HL-60 (cell line): ENCODE measurements around the gene SCN4A.

ENCODE experiments used
- DNase-seq, 2 experiments: peaks; one replicate each; pipeline ENCODE4 v3.0.0-alpha.2; 2010 to 2020; ENCODE audit warnings: low read depth in 1 of 2, low spot score in 1 of 2
- H3K27ac ChIP-seq: fragments of 250-450 bp; sonication (Bioruptor Pico); replicated peaks from 2 replicates; pipeline ENCODE4 v1.5.1; 2020; ENCODE audit warnings: mild to moderate bottlenecking, moderate library complexity
- H3K27me3 ChIP-seq: fragments of 250-450 bp; sonication (Bioruptor Pico); 2 replicates; pipeline ENCODE4 v1.5.1; 2021; ENCODE audit warnings: mild to moderate bottlenecking, moderate library complexity; ENCODE audit not compliant: insufficient read depth, poor library complexity, severe bottlenecking
- H3K4me3 ChIP-seq: replicated peaks from 2 replicates; pipeline ENCODE4 v1.5.1; 2011; ENCODE audit warnings: mild to moderate bottlenecking, control low read depth, low read length; ENCODE audit not compliant: insufficient read depth
- GABPA ChIP-seq: IDR thresholded peaks from 2 replicates; pipeline ENCODE4 v1.6.1; 2012; ENCODE audit warnings: low read depth
- POLR2AphosphoS5 ChIP-seq: IDR thresholded peaks from 2 replicates; pipeline ENCODE4 v1.6.1; 2012; ENCODE audit warnings: low read depth
- SPI1 ChIP-seq: IDR thresholded peaks from 2 replicates; pipeline ENCODE4 v1.6.1; 2012; ENCODE audit warnings: low read depth, mild to moderate bottlenecking, borderline replicate concordance
- TF ChIP-seq, protein P1 (sequence below): IDR thresholded peaks from 2 replicates; pipeline ENCODE4 v1.6.1; 2012; ENCODE audit warnings: low read depth; ENCODE audit not compliant: insufficient replicate concordance
- TF ChIP-seq, protein P2 (sequence below): IDR thresholded peaks from one replicate; pipeline ENCODE4 v1.5.1; 2011; ENCODE audit warnings: low read length, control low read depth, inconsistent platforms; ENCODE audit not compliant: insufficient read depth

The SCN4A gene

DNA sequence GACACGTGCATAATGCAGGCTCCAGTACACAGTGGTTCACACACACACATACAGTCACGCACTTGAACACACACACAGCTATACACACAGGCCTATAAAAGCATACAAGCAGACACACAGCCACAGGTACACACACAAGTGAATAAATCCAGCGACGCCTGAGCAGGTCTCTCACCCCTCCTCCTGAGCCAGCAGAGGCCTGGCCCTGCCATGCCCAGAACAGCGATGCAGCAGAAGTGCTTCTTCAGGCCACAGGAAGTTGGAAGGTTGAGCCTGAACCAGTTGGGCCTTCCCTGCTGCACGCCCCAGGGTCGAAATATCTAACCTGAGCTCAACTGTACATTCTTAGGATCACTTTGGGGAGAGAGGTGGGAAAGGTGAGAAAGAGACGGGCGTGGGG, 33.3 kb downstream of the SCN4A start:
- no peak for TF ChIP-seq POLR2AphosphoS5
- TF ChIP-seq, protein P1, sequence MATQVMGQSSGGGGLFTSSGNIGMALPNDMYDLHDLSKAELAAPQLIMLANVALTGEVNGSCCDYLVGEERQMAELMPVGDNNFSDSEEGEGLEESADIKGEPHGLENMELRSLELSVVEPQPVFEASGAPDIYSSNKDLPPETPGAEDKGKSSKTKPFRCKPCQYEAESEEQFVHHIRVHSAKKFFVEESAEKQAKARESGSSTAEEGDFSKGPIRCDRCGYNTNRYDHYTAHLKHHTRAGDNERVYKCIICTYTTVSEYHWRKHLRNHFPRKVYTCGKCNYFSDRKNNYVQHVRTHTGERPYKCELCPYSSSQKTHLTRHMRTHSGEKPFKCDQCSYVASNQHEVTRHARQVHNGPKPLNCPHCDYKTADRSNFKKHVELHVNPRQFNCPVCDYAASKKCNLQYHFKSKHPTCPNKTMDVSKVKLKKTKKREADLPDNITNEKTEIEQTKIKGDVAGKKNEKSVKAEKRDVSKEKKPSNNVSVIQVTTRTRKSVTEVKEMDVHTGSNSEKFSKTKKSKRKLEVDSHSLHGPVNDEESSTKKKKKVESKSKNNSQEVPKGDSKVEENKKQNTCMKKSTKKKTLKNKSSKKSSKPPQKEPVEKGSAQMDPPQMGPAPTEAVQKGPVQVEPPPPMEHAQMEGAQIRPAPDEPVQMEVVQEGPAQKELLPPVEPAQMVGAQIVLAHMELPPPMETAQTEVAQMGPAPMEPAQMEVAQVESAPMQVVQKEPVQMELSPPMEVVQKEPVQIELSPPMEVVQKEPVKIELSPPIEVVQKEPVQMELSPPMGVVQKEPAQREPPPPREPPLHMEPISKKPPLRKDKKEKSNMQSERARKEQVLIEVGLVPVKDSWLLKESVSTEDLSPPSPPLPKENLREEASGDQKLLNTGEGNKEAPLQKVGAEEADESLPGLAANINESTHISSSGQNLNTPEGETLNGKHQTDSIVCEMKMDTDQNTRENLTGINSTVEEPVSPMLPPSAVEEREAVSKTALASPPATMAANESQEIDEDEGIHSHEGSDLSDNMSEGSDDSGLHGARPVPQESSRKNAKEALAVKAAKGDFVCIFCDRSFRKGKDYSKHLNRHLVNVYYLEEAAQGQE: no peak
- no peak for TF ChIP-seq GABPA
- DNase-seq: no peak
- Histone ChIP-seq H3K27me3 (no peaks in the 10 kb centered on the region), H3K4me3 (no peak overlapping the region), H3K27ac (no peak overlapping the region)

DNA sequence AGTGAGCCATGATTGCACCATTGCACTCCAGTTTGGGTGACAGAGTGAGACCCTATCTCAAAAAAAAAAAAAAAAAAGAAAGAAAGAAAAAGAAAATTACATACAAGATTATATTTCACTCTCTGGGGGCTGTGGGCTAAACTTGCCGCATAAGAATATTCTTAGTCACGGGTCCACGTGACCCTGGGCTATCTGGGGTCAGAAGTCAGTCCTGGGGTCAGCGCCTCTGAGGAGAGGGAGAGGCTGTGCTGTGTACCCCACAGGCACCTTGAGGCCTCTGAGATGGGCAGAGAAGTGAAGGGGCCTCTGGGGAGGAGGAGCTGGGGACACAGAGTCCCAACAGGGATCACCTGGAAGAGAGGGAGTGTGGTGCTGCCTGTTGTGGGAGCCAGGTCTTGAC, 34.8 kb downstream of the SCN4A start:
- DNase-seq: no peak
- no peak overlapping the region for H3K27ac ChIP-seq
- TF ChIP-seq GABPA (no peak), POLR2AphosphoS5 (no peak)
- TF ChIP-seq, protein P2, sequence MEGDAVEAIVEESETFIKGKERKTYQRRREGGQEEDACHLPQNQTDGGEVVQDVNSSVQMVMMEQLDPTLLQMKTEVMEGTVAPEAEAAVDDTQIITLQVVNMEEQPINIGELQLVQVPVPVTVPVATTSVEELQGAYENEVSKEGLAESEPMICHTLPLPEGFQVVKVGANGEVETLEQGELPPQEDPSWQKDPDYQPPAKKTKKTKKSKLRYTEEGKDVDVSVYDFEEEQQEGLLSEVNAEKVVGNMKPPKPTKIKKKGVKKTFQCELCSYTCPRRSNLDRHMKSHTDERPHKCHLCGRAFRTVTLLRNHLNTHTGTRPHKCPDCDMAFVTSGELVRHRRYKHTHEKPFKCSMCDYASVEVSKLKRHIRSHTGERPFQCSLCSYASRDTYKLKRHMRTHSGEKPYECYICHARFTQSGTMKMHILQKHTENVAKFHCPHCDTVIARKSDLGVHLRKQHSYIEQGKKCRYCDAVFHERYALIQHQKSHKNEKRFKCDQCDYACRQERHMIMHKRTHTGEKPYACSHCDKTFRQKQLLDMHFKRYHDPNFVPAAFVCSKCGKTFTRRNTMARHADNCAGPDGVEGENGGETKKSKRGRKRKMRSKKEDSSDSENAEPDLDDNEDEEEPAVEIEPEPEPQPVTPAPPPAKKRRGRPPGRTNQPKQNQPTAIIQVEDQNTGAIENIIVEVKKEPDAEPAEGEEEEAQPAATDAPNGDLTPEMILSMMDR: no peak
- no peaks in the 10 kb centered on the region for H3K27me3 ChIP-seq
- H3K4me3 ChIP-seq: no peak overlapping the region

DNA sequence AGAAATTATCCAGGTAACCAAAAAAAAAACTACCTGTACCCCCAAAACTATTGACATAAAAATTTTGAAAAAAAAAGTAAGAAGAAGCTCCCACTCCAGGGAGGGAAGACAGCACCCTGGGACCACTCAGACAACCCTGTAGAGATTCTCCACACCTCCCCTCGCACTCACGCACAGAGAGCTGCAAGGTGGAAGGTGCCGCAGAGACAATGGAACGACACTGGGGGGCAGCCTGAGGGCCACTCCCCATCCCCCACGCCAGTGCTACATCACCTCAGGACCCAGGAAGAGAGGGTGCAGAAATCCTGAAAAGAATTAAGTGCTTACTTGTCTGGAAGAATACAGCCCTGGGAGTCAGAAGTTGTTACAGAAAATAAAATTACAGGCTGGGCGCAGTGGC, 35.4 kb downstream of the SCN4A start:
- no peak overlapping the region for H3K4me3 ChIP-seq
- H3K27me3 ChIP-seq: no peaks in the 10 kb centered on the region
- no peak overlapping the region for H3K27ac ChIP-seq
- DNase-seq: no peak
- TF ChIP-seq GABPA: no peak
- no peak for TF ChIP-seq POLR2AphosphoS5
- TF ChIP-seq, protein P2: no peak
- TF ChIP-seq, protein P1: no peak
- no peak for TF ChIP-seq SPI1

DNA sequence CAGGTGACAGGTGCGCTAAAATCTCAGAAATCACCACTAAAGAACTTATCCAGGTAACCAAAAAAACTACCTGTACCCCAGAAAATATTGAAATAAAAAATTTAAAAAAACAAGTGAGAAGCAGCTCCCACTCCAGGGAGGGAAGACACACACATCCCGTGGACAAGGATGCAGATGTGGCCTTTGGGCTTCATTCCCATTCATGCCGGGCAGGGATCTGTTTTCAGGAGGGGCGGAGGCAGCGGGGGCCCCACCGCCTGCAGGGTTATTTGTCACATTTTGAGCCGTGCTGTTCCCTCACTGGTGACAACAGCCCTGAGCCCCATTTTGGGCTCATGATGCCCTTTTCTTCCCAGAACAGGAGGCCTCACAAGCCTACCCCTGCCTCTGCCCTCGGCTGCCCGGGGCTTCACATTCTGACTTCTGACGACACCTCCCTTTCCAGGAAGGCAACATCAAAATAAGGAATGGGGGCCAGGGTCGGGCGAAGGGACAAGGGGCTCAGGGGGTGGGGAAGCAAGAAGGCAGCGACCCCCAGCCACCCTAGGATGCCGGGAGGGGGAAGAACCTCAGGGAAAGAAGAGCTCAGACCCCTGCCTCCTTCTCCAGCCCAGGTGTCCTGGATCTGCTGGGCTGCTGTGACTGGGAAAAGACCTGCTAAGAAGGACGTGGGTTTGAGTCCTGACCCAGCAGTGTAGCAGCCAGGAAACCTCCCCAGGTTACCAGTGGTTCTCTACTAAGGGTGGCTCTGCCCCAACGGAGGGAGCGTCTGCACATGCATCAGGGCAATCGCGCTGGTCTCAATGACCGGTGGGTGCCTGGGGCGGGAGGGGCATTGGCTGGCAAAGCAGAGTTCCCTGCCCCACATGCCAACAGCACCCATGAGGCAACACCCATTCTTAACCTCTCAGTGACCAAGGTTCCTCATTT, 38.3 kb downstream of the SCN4A start:
- DNase-seq: peak in 1 of 2 experiments; percentile 54

More for the DNA sequence above, 38.3 kb downstream of the SCN4A start:
- TF ChIP-seq GABPA: no peak
- TF ChIP-seq SPI1: no peak
- TF ChIP-seq, protein P1: no peak
- TF ChIP-seq POLR2AphosphoS5: no peak
- TF ChIP-seq, protein P2: no peak
- Histone ChIP-seq H3K27ac (no peak overlapping the region), H3K27me3 (no peaks in the 10 kb centered on the region), H3K4me3 (no peak overlapping the region)
